OCI-LY7 (cell line): ENCODE data around the gene MIA. TPM values are rescaled to one million over a fixed set of nuclear protein-coding genes. Genes with fewer than 3 reads are reported as not detected.
"Not testable (repeated sequence)": the region's sequence is repeated elsewhere in the genome, so short reads cannot be mapped to it uniquely, and the experiment has no call there.

ENCODE experiments used
- BruUV-seq: library from RNA; stranded (reverse); fragments of 400-500 nt; replicated peaks from 2 replicates; lab custom pipeline; 2021; lab: Mats Ljungman, UMichigan
- CTCF ChIA-PET: fragments of 300-600 bp; sonication (Branson Sonifier 250); formaldehyde crosslinking; loops from one replicate; lab custom pipeline; 2022; ENCODE audit warnings: antibody characterized with exemption; ENCODE audit not compliant: unreplicated experiment; lab: Charles Lee
- POLR2A ChIA-PET: fragments of 300-600 bp; sonication (Branson Sonifier 250); formaldehyde crosslinking; loops from one replicate; lab custom pipeline; 2022; ENCODE audit warnings: antibody characterized with exemption; lab: Charles Lee
- DNase-seq: peaks from one replicate; pipeline ENCODE4 v3.0.0-alpha.2; 2015; ENCODE audit warnings: low spot score
- H2AFZ ChIP-seq: fragments of 200-600 bp; sonication (generic), shearing (Covaris generic); 2 replicates; pipeline ENCODE4 v1.6.1; 2014; ENCODE audit warnings: mild to moderate bottlenecking, antibody characterized with exemption, low read length, moderate library complexity
- H3K27ac ChIP-seq: fragments of 200-600 bp; sonication (generic); 2 replicates; pipeline ENCODE4 v1.5.1; 2014; ENCODE audit warnings: mixed run types, low read depth, mild to moderate bottlenecking, moderate library complexity, low read length, inconsistent platforms; ENCODE audit not compliant: poor library complexity, severe bottlenecking
- H3K36me3 ChIP-seq: fragments of 200-600 bp; sonication (generic); 2 replicates; pipeline ENCODE4 v1.6.1; 2014; ENCODE audit warnings: mild to moderate bottlenecking, antibody characterized with exemption, low read length, moderate library complexity, mixed read lengths; ENCODE audit not compliant: insufficient read depth
- H3K4me1 ChIP-seq: fragments of 200-600 bp; sonication (generic); 2 replicates; pipeline ENCODE4 v1.5.1; 2014; ENCODE audit warnings: mild to moderate bottlenecking, low read length; ENCODE audit not compliant: insufficient read depth, poor library complexity, severe bottlenecking
- H3K4me2 ChIP-seq: fragments of 200-600 bp; sonication (generic); 2 replicates; pipeline ENCODE4 v1.6.1; 2014; ENCODE audit warnings: mild to moderate bottlenecking, low read length
- H3K4me3 ChIP-seq: fragments of 200-600 bp; sonication (generic); 2 replicates; pipeline ENCODE4 v1.5.1; 2014; ENCODE audit warnings: mild to moderate bottlenecking, low read depth, low read length; ENCODE audit not compliant: poor library complexity, severe bottlenecking
- H3K79me2 ChIP-seq: fragments of 200-600 bp; sonication (generic); 2 replicates; pipeline ENCODE4 v1.6.1; 2016; ENCODE audit warnings: low read depth, mild to moderate bottlenecking, low read length, moderate library complexity, mixed read lengths; ENCODE audit not compliant: insufficient read depth
- H3K9me2 ChIP-seq: fragments of 200-600 bp; sonication (generic); 2 replicates; pipeline ENCODE4 v1.6.1; 2016; ENCODE audit warnings: mild to moderate bottlenecking, low read length, mixed read lengths; ENCODE audit not compliant: insufficient read depth
- H3K9me3 ChIP-seq: fragments of 200-600 bp; sonication (generic); 2 replicates; pipeline ENCODE4 v1.6.1; 2014; ENCODE audit warnings: mild to moderate bottlenecking, mixed run types, low read length, mixed read lengths
- H4K20me1 ChIP-seq: fragments of 200-600 bp; sonication (generic); 2 replicates; pipeline ENCODE4 v1.6.1; 2014; ENCODE audit warnings: mild to moderate bottlenecking, antibody characterized with exemption, low read length, moderate library complexity, mixed read lengths; ENCODE audit not compliant: insufficient read depth
- CTCF ChIP-seq: fragments of 200-600 bp; sonication (generic); conservative IDR thresholded peaks from 2 replicates; pipeline ENCODE4 v1.5.1; 2014; ENCODE audit warnings: mild to moderate bottlenecking, antibody characterized with exemption, low read length, moderate library complexity, mixed read lengths
- EZH2phosphoT487 ChIP-seq: fragments of 200-600 bp; sonication (generic); IDR thresholded peaks from 2 replicates; pipeline ENCODE4 v1.6.1; 2018; ENCODE audit warnings: low read depth, borderline replicate concordance, mild to moderate bottlenecking, mixed run types, antibody characterized with exemption, low read length, moderate library complexity, mixed read lengths
- intact Hi-C: fragments of 100-400 bp; cut with micrococcal nuclease; formaldehyde crosslinking; loops from one replicate; pipeline ENCODE4 v1.10.0; 2022; ENCODE audit not compliant: unreplicated experiment
- total RNA-seq, 2 experiments: library from RNA; depleted of rRNA in 1 of 2; stranded (reverse); fragments of >200 nt in 1 of 2; shearing (Covaris generic) in 1 of 2; gene quantifications; 2 replicates each; pipeline ENCODE4 v1.2.3, GENCODE V29; 2014 to 2022

Gene MIA
- total RNA-seq, 2 experiments from 2014 or later = not detected

GRCh38 chr19:40768869-40769268 lies 6.5 kb upstream of the MIA start:
- no peak overlapping the region for H3K4me3 ChIP-seq
- no peak overlapping the region for H2AFZ ChIP-seq
- POLR2A ChIA-PET = no interaction called here
- no peak overlapping the region for H3K27ac ChIP-seq
- no peak overlapping the region for H3K4me2 ChIP-seq
- H3K4me1 ChIP-seq = peaks cover 3% of the 10 kb centered on the region
- BruUV-seq = no TSS peak
- peaks cover 69% of the 10 kb centered on the region for H3K36me3 ChIP-seq
- no peaks in the 10 kb centered on the region for H4K20me1 ChIP-seq
- no peak for DNase-seq
- no peaks in the 10 kb centered on the region for H3K9me2 ChIP-seq
- TF ChIP-seq EZH2phosphoT487 (no peak), CTCF (no peak)
- intact Hi-C loops = no loop called here
- CTCF ChIA-PET = no interaction called here
- 0 out of 2 replicates have a peak, but pooled peaks cover 8% of the 10 kb centered on the region for H3K9me3 ChIP-seq
- H3K79me2 ChIP-seq = no peaks in the 10 kb centered on the region

DNA sequence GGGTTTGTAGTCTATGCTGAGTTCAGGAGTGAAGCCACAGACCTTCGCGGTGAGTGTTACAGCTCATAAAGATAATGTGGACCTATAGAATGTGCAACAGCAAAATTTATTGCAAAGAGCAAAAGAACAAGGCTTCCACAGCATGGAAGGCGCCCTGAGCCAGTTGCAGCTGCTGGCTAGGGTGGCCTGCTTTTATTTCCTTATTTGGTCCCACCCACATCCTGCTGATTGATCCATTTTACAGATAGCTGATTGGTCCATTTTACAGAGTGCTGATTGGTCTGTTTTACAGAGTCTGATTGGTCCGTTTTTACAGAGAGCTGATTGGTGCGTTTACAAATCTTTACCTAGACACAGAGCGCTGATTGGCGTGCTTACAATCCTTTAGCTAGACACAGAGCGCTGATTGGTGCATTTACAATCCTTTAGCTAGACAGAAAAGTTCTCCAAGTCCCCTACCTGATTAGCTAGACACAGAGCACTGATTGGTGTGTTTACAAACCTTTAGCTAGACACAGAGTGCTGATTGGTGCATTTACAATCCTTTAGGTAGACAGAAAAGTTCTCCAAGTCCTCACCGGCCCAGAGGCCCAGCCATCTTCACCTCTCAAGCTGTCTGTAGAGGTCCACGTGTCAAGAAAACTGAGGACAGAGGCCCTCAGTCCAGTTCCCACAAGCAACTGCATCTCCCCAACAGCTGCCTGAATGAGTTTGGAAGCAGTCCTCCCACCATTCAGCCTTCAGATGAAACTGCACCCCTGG lies 4.0 kb upstream of the MIA start:
- H3K9me2 ChIP-seq, BruUV-seq, H2AFZ ChIP-seq, H3K4me2 ChIP-seq, POLR2A ChIA-PET, H3K79me2 ChIP-seq, H3K9me3 ChIP-seq, H3K4me3 ChIP-seq, H4K20me1 ChIP-seq, CTCF ChIA-PET: not testable (repeated sequence)
- H3K27ac ChIP-seq = peak overlapping the region; percentile 24
- intact Hi-C loops = loop anchor here (10.0 kb wide), 1 partner anchor 166 kb away; the partner anchor contains the start of gene LTBP4
- DNase-seq = peak; percentile 48
- peaks cover 44% of the 10 kb centered on the region for H3K36me3 ChIP-seq
- H3K4me1 ChIP-seq = peaks cover 21% of the 10 kb centered on the region

DNA sequence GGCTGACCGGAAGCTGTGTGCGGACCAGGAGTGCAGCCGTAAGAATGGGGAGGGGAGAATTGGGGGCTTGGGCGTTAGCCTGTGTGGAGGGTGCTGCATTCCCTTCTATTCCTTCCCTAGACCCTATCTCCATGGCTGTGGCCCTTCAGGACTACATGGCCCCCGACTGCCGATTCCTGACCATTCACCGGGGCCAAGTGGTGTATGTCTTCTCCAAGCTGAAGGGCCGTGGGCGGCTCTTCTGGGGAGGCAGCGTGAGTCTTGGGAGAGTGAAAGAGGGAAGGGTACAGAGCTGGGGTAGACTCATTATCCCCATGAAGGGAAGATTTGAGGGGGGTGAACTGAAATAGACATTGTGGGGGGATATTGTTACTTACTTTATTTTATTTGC lies 306 bp downstream of the MIA start:
- Histone ChIP-seq H2AFZ (no peak overlapping the region), H3K79me2 (peaks cover 6% of the 10 kb centered on the region; the same call in 1 of the 2 replicates), H3K9me2 (no peaks in the 10 kb centered on the region), H3K4me2 (no peak overlapping the region), H3K4me1 (peaks cover 37% of the 10 kb centered on the region), H3K4me3 (no peak overlapping the region), H3K36me3 (peaks cover 10% of the 10 kb centered on the region; the same call in 1 of the 2 replicates), H4K20me1 (no peaks in the 10 kb centered on the region), H3K9me3 (0 out of 2 replicates have a peak, but pooled peaks cover 8% of the 10 kb centered on the region), H3K27ac (no peak overlapping the region)
- ChIA-PET POLR2A (interaction anchor here (1.1 to 3.5 kb wide), 2 partner anchors 23 to 26 kb away, joined by 4 to 29 read pairs; partner anchors contain the start of genes ACTMAP and SNRPA), CTCF (no interaction called here)
- TF ChIP-seq CTCF (no peak), EZH2phosphoT487 (no peak)
- BruUV-seq = no TSS peak
- intact Hi-C loops = loop anchor here (10.0 kb wide), 1 partner anchor 171 kb away; the partner anchor contains the start of gene LTBP4
- DNase-seq = no peak
